MM.1S (cell line): ENCODE data around the gene INPP5D.

Experiments
- EZH2 ChIP-seq: fragments of 300-600 bp; sonication (generic); optimal IDR thresholded peaks from 2 replicates; pipeline ENCODE3; 2017; ENCODE audit warnings: low read depth, mild to moderate bottlenecking, antibody characterized with exemption, low read length, mixed read lengths
- EZH2phosphoT487 ChIP-seq: fragments of 300-600 bp; sonication (generic); IDR thresholded peaks from 2 replicates; pipeline ENCODE4 v1.6.1; 2018; ENCODE audit warnings: antibody characterized with exemption, low read length
- TF ChIP-seq, protein P1 (sequence below): fragments of 300-600 bp; sonication (generic); IDR thresholded peaks from 2 replicates; pipeline ENCODE4 v1.5.1; 2016; ENCODE audit warnings: antibody characterized with exemption, low read length, mixed read lengths

- TF ChIP-seq, protein P1, sequence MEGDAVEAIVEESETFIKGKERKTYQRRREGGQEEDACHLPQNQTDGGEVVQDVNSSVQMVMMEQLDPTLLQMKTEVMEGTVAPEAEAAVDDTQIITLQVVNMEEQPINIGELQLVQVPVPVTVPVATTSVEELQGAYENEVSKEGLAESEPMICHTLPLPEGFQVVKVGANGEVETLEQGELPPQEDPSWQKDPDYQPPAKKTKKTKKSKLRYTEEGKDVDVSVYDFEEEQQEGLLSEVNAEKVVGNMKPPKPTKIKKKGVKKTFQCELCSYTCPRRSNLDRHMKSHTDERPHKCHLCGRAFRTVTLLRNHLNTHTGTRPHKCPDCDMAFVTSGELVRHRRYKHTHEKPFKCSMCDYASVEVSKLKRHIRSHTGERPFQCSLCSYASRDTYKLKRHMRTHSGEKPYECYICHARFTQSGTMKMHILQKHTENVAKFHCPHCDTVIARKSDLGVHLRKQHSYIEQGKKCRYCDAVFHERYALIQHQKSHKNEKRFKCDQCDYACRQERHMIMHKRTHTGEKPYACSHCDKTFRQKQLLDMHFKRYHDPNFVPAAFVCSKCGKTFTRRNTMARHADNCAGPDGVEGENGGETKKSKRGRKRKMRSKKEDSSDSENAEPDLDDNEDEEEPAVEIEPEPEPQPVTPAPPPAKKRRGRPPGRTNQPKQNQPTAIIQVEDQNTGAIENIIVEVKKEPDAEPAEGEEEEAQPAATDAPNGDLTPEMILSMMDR = no peak
- TF ChIP-seq EZH2 (no peak), EZH2phosphoT487 (no peak)
Observed at GRCh38 chr2:233098618-233099017, 38.5 kb downstream of the INPP5D start.
